Effector memory CD4-positive, alpha-beta T cell (primary cell): ENCODE data around the gene LCE2C.
"Not testable (repeated sequence)": the region's sequence is repeated elsewhere in the genome, so short reads cannot be mapped to it uniquely, and the experiment has no call there.

Experiments used
- DNase-seq, 3 donors: peaks; one replicate each; pipeline ENCODE4 v3.0.0-alpha.2; 2020
- H3K27ac ChIP-seq: 2 replicates; pipeline ENCODE4 v1.7.0; 2013; ENCODE audit warnings: mild to moderate bottlenecking, low read length, moderate library complexity; ENCODE audit not compliant: insufficient read depth, poor library complexity, severe bottlenecking
- H3K27me3 ChIP-seq: replicated peaks from 2 replicates; pipeline ENCODE4 v1.7.0; 2013; ENCODE audit warnings: mild to moderate bottlenecking, low read length; ENCODE audit not compliant: insufficient read depth, control insufficient read depth, poor library complexity, severe bottlenecking
- H3K36me3 ChIP-seq: 2 replicates; pipeline ENCODE4 v1.7.0; 2013; ENCODE audit warnings: mild to moderate bottlenecking, low read length, moderate library complexity; ENCODE audit not compliant: control insufficient read depth, insufficient read depth
- H3K4me1 ChIP-seq: 2 replicates; pipeline ENCODE4 v1.7.0; 2013; ENCODE audit warnings: low read length, mild to moderate bottlenecking; ENCODE audit not compliant: control insufficient read depth, insufficient read depth, poor library complexity, severe bottlenecking
- H3K4me3 ChIP-seq: 2 replicates; pipeline ENCODE4 v1.7.0; 2013; ENCODE audit warnings: low read length, low read depth, mild to moderate bottlenecking; ENCODE audit not compliant: insufficient read depth, poor library complexity, severe bottlenecking
- H3K9me3 ChIP-seq: 2 replicates; pipeline ENCODE4 v1.7.0; 2013; ENCODE audit warnings: mild to moderate bottlenecking, low read length, moderate library complexity; ENCODE audit not compliant: control insufficient read depth

LCE2C gene

GRCh38 chr1:152658649-152659048 lies 16.4 kb upstream of the LCE2C start:
- no peak for DNase-seq
- H3K4me1 ChIP-seq, result no peaks in the 10 kb centered on the region
- H3K27me3 ChIP-seq, result no peaks in the 10 kb centered on the region
- H3K4me3 ChIP-seq, result no peak overlapping the region
- no peak overlapping the region for H3K27ac ChIP-seq
- no peaks in the 10 kb centered on the region for H3K36me3 ChIP-seq
- no peaks in the 10 kb centered on the region for H3K9me3 ChIP-seq

DNA sequence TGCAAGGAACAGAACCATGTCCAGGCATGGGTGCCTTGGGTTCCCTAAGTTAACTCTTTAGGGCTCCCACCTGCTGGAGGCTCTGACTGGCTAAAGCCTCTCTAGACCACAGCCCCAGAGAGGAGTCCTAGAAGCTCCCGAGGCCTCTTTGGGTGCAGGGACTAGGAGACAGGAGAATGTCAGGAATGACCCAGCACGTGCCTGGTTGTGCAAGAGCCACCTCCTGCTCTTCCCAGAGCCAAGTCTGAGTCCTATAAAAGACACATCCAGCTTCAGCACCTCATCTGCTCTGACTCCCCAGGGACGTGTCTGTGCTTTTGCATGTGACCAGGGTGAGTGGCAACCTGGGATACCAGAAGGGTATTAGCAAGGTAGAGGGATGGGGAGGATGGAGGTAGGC lies 12.0 kb upstream of the LCE2C start, which contains the start of gene LCE2D:
TSS of gene LCE2D (plus strand) at position 283 of the 400 bp plus-strand sequence. CDS start 726 bp downstream, outside the sequence.
- H3K27me3 ChIP-seq, result no peaks in the 10 kb centered on the region
- no peak within 1 kb of the TSS for H3K27ac ChIP-seq
- H3K4me3 ChIP-seq, result no peak within 1 kb of the TSS
- H3K4me1 ChIP-seq, result no peaks in the 10 kb centered on the region
- H3K9me3 ChIP-seq, result no peaks in the 10 kb centered on the region
- no peaks in the 10 kb centered on the region for H3K36me3 ChIP-seq
- DNase-seq, result no peak

GRCh38 chr1:152666171-152666570 lies 8.9 kb upstream of the LCE2C start:
- H3K36me3 ChIP-seq, H3K4me3 ChIP-seq, DNase-seq, H3K4me1 ChIP-seq, H3K27ac ChIP-seq, H3K27me3 ChIP-seq, H3K9me3 ChIP-seq: not testable (repeated sequence)

DNA sequence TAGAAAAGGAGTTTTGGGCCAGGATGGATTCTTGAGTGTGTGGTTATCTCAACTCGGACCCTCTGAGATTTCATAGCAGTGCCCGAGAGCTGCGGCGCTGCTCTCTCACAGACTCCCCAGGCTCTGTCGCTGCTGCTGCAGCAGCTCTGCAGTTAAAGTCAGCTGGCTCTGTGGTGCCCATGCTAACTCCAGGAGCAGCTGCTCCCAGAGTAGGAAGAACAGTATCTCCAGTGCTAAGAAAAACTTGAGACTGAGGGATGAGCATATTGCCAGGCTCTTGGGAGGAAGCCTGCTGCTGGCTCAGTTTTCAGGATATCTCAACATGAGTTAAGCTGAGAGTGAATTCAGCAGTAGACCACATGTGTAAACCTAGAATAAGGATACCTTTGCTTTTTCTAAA lies 7.4 kb upstream of the LCE2C start:
- H3K27me3 ChIP-seq, result no peaks in the 10 kb centered on the region

GRCh38 chr1:152673016-152673415 lies 2.1 kb upstream of the LCE2C start:
- no peak overlapping the region for H3K4me3 ChIP-seq
- no peak for DNase-seq
- H3K36me3 ChIP-seq, result no peaks in the 10 kb centered on the region
- no peak overlapping the region for H3K27ac ChIP-seq
- no peaks in the 10 kb centered on the region for H3K27me3 ChIP-seq
- no peaks in the 10 kb centered on the region for H3K4me1 ChIP-seq
- no peaks in the 10 kb centered on the region for H3K9me3 ChIP-seq

More for the DNA sequence above, 7.4 kb upstream of the LCE2C start:
- Histone ChIP-seq H3K27ac (no peak overlapping the region), H3K4me1 (no peaks in the 10 kb centered on the region), H3K9me3 (no peaks in the 10 kb centered on the region), H3K36me3 (no peaks in the 10 kb centered on the region), H3K4me3 (no peak overlapping the region)
- no peak for DNase-seq

DNA sequence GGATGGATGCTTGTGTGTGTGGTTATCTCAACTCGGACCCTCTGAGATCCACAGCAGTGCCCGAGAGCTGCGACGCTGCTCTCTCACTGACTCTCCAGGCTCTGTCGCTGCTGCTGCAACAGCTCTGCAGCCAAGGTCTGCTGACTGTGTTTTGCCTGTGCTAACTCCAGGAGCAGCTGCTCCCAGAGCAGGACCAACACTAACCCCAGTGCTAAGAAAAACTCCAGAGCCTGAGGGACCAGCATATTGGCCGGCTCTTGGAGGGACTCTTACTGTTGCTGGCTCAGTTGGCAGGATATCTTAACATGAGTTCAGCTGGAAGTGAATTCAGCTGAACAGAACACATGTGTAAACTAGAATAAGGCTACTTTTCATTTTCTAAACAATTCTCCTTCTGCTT lies 4.4 kb downstream of the LCE2C start:
- DNase-seq, result no peak
- H3K27me3 ChIP-seq, result no peaks in the 10 kb centered on the region
- H3K36me3 ChIP-seq, result no peaks in the 10 kb centered on the region
- no peaks in the 10 kb centered on the region for H3K9me3 ChIP-seq
- H3K27ac ChIP-seq, result no peak overlapping the region
- no peak overlapping the region for H3K4me3 ChIP-seq
- H3K4me1 ChIP-seq, result no peaks in the 10 kb centered on the region

- H3K4me3 ChIP-seq, result no peak overlapping the region
- no peaks in the 10 kb centered on the region for H3K9me3 ChIP-seq
- no peaks in the 10 kb centered on the region for H3K4me1 ChIP-seq
- H3K36me3 ChIP-seq, result no peaks in the 10 kb centered on the region
- H3K27me3 ChIP-seq, result no peaks in the 10 kb centered on the region
- DNase-seq, result no peak
- H3K27ac ChIP-seq, result no peak overlapping the region
These were observed 6.5 kb downstream of the LCE2C start for GRCh38 chr1:152681616-152682015.

DNA sequence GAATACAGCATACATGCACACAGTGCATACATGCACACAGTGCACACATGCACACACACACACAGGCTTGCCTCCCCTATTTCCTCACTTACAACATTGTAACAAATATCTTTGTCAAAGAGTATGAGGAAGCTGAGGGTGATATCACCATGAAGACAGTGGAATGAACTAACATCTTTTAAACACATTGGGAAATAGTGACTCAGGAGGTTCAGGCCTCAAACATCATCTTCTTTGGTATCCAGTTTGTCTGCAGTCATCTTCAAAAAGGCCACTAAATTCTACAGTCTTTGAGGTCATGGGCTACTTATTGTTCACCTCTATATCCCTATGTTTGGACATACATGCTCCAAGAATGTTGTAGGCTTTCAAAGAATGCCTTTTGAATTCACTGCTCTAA lies 8.8 kb downstream of the LCE2C start:
- Histone ChIP-seq H3K9me3 (no peaks in the 10 kb centered on the region), H3K4me3 (no peak overlapping the region), H3K27ac (no peak overlapping the region), H3K4me1 (no peaks in the 10 kb centered on the region), H3K36me3 (no peaks in the 10 kb centered on the region), H3K27me3 (no peaks in the 10 kb centered on the region)
- no peak for DNase-seq

DNA sequence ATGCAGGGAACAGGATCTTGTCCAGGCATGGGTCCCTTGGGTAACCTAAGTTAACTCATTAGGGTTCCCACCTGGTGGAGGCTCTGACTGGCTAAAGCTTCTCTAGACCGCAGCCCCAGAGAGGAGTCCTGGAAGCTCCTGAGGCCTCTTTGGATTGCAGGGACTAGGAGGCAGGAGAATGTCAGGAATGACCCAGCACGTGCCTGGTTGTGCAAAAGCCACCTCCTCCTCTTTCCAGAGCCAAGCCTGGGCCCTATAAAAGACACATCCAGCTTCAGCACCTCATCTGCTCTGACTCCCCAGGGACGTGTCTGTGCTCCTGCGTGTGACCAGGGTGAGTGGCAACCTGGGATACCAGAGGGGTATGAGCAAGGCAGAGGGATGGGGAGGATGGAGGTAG lies 10.7 kb downstream of the LCE2C start, which contains the start of gene LCE2B:
TSS of gene LCE2B (plus strand) at position 301 of the 400 bp plus-strand sequence. CDS start 721 bp downstream, outside the sequence.
- not testable (repeated sequence) for DNase-seq, H3K4me3 ChIP-seq, H3K9me3 ChIP-seq, H3K27me3 ChIP-seq, H3K27ac ChIP-seq, H3K36me3 ChIP-seq, H3K4me1 ChIP-seq

- no peaks in the 10 kb centered on the region for H3K36me3 ChIP-seq
- no peak within 1 kb of the TSS for H3K27ac ChIP-seq
- no peaks in the 10 kb centered on the region for H3K27me3 ChIP-seq
- no peak for DNase-seq
- H3K9me3 ChIP-seq, result no peaks in the 10 kb centered on the region
- no peaks in the 10 kb centered on the region for H3K4me1 ChIP-seq
- H3K4me3 ChIP-seq, result no peak within 1 kb of the TSS
These were observed 22.9 kb downstream of the LCE2C start, which contains the start of gene LCE2A for GRCh38 chr1:152697701-152698600. LCE2A (plus strand) TSS chr1:152698345; CDS start chr1:152698902, 557 bp downstream.
